Tibial nerve (tissue), 4 donors: Measurements from ENCODE around the gene TNFAIP2. TPM values are rescaled to one million over a fixed set of nuclear protein-coding genes. Genes with fewer than 3 reads are reported as not detected.
"Not testable (repeated sequence)": the region's sequence is repeated elsewhere in the genome, so short reads cannot be mapped to it uniquely, and the experiment has no call there.

Experiments
- DNase-seq, 2 donors: peaks; one replicate each; pipeline ENCODE4 v3.0.0-alpha.2; 2019; ENCODE audit warnings: low spot score in 2 of 2
- H3K27ac ChIP-seq, 4 donors: fragments of 200-600 bp; sonication (generic) in 3 of 4; one replicate each; pipeline ENCODE4 v1.5.1; 2017 to 2019; ENCODE audit warnings: mild to moderate bottlenecking in 1 of 4
- H3K27me3 ChIP-seq, 2 donors: fragments of 200-600 bp; sonication (generic) in 1 of 2; one replicate each; pipeline versions ENCODE4 v1.5.1 to v1.6.0; 2017 to 2019
- H3K36me3 ChIP-seq, 3 donors: fragments of 200-600 bp; sonication (generic); one replicate each; pipeline ENCODE4 v1.5.1; 2018 to 2019
- H3K4me1 ChIP-seq, 4 donors: fragments of 200-600 bp; sonication (generic) in 3 of 4; one replicate each; pipeline ENCODE4 v1.5.1; 2017 to 2019
- H3K4me3 ChIP-seq, 4 donors: fragments of 200-600 bp; sonication (generic) in 3 of 4; one replicate each; pipeline ENCODE4 v1.5.1; 2017 to 2019; ENCODE audit warnings: mild to moderate bottlenecking in 1 of 4, moderate library complexity in 1 of 4
- H3K9me3 ChIP-seq, 4 donors: fragments of 200-600 bp; sonication (generic) in 3 of 4; one replicate each; pipeline ENCODE4 v1.5.1; 2017 to 2019
- CTCF ChIP-seq, 5 experiments: fragments of 200-600 bp in 3 of 5; fragments of 450-650 bp in 2 of 5; sonication (generic) in 3 of 5; IDR thresholded peaks; one replicate each; pipeline ENCODE4 v1.5.1; 2016 to 2019; ENCODE audit warnings: antibody characterized with exemption in 5 of 5, mild to moderate bottlenecking in 3 of 5, moderate library complexity in 2 of 5
- EP300 ChIP-seq, 2 donors: sonication (generic); formaldehyde crosslinking; IDR thresholded peaks; one replicate each; pipeline ENCODE4 v1.6.1; 2017; ENCODE audit warnings: antibody characterized with exemption in 2 of 2, mild to moderate bottlenecking in 1 of 2
- POLR2A ChIP-seq, 2 donors: fragments of 450-650 bp; IDR thresholded peaks; one replicate each; pipeline ENCODE4 v1.6.1; 2017; ENCODE audit warnings: antibody characterized with exemption in 2 of 2, mild to moderate bottlenecking in 2 of 2, moderate library complexity in 2 of 2
- WGBS, 2 donors: methylation state at CpG; one replicate each; pipeline ENCODE4 v1.1.5; 2018; 5-methylcytosine and 5-hydroxymethylcytosine counted together
- total RNA-seq, 4 donors: library from RNA; depleted of rRNA; stranded (reverse); fragments of >200 nt; gene quantifications; one replicate each; pipeline ENCODE4 v1.1.0, GENCODE V29; 2016

The TNFAIP2 gene
- total RNA-seq, 4 donors from 2014 or later: 42.9 to 49.4 (median 47.8) TPM

- TF ChIP-seq EP300 (IDR thresholded peaks at IDR 0.05) (no peak), POLR2A (IDR thresholded peaks at IDR 0.05) (no peak)
- WGBS, 2 donors: 78 to 86% methylated on average over 6 of the region's 6 CpGs
- peaks cover 0 to 40% (median 8%) of the 10 kb centered on the region in 4 donors for H3K9me3 ChIP-seq
Observed at GRCh38 chr14:103169954-103170353, 46.7 kb downstream of the TNFAIP2 start.

GRCh38 chr14:103171206-103171605 lies 47.9 kb downstream of the TNFAIP2 start:
- H3K27ac ChIP-seq, H3K4me3 ChIP-seq, DNase-seq, H3K27me3 ChIP-seq, H3K36me3 ChIP-seq, H3K4me1 ChIP-seq: not testable (repeated sequence)
- 48 to 58% methylated on average over 2 of the region's 2 CpGs for WGBS, 2 donors
- peaks cover 0 to 50% (median 8%) of the 10 kb centered on the region in 4 donors for H3K9me3 ChIP-seq

More at GRCh38 chr14:103169954-103170353, 46.7 kb downstream of the TNFAIP2 start:
- no peak overlapping the region for H3K27ac ChIP-seq
- no peak overlapping the region for H3K4me3 ChIP-seq
- peaks cover 0 to 5% (median 0%) of the 10 kb centered on the region in 4 donors for H3K4me1 ChIP-seq
- H3K36me3 ChIP-seq: no peaks in the 10 kb centered on the region
- H3K27me3 ChIP-seq: no peaks in the 10 kb centered on the region
- DNase-seq: no peak

GRCh38 chr14:103172921-103173320 lies 49.7 kb downstream of the TNFAIP2 start:
- Histone ChIP-seq H3K9me3 (peaks cover 0 to 48% (median 8%) of the 10 kb centered on the region in 4 donors), H3K36me3 (no peaks in the 10 kb centered on the region), H3K27me3 (no peaks in the 10 kb centered on the region), H3K4me3 (no peak overlapping the region), H3K4me1 (peaks cover 0 to 5% (median 0%) of the 10 kb centered on the region in 4 donors), H3K27ac (no peak overlapping the region)
- TF ChIP-seq POLR2A (IDR thresholded peaks at IDR 0.05): no peak
- no peak for TF ChIP-seq CTCF (IDR thresholded peaks at IDR 0.05)
- TF ChIP-seq EP300 (IDR thresholded peaks at IDR 0.05): no peak
- no peak for DNase-seq
- 80 to 81% methylated on average over 5 of the region's 5 CpGs for WGBS, 2 donors

GRCh38 chr14:103173887-103174286 lies 50.6 kb downstream of the TNFAIP2 start:
- H3K36me3 ChIP-seq, H3K27me3 ChIP-seq, H3K4me3 ChIP-seq, H3K4me1 ChIP-seq, H3K27ac ChIP-seq, DNase-seq: not testable (repeated sequence)
- peaks cover 0 to 39% (median 5%) of the 10 kb centered on the region in 4 donors for H3K9me3 ChIP-seq
- WGBS, 2 donors: 47 to 52% methylated on average over 2 of the region's 2 CpGs

- DNase-seq, H3K27me3 ChIP-seq, H3K27ac ChIP-seq, H3K36me3 ChIP-seq, H3K4me1 ChIP-seq, H3K4me3 ChIP-seq: not testable (repeated sequence)
- peaks cover 0 to 22% (median 2%) of the 10 kb centered on the region in 4 donors for H3K9me3 ChIP-seq
- WGBS, 2 donors: 75 to 78% methylated on average over 4 of the region's 4 CpGs
Observed at GRCh38 chr14:103176176-103176575, 52.9 kb downstream of the TNFAIP2 start.

GRCh38 chr14:103177376-103177775 lies 54.1 kb downstream of the TNFAIP2 start:
- 72 to 89% methylated on average over 5 to 7 of the region's 7 CpGs for WGBS, 2 donors

GRCh38 chr14:103178521-103178920 lies 55.3 kb downstream of the TNFAIP2 start:
- H3K27me3 ChIP-seq: peaks cover 0 to 3% of the 10 kb centered on the region in 2 donors
- WGBS, 2 donors: 72 to 81% methylated on average over 6 of the region's 6 CpGs
- DNase-seq: no peak
- no peak for TF ChIP-seq EP300 (IDR thresholded peaks at IDR 0.05)
- TF ChIP-seq POLR2A (IDR thresholded peaks at IDR 0.05): no peak
- TF ChIP-seq CTCF (IDR thresholded peaks at IDR 0.05): no peak
- H3K4me3 ChIP-seq: no peak overlapping the region
- no peaks in the 10 kb centered on the region for H3K4me1 ChIP-seq
- no peak overlapping the region for H3K27ac ChIP-seq
- no peaks in the 10 kb centered on the region for H3K36me3 ChIP-seq
- peaks cover 0 to 22% (median 2%) of the 10 kb centered on the region in 4 donors for H3K9me3 ChIP-seq

More at GRCh38 chr14:103177376-103177775, 54.1 kb downstream of the TNFAIP2 start:
- H3K9me3 ChIP-seq: peaks cover 0 to 22% (median 2%) of the 10 kb centered on the region in 4 donors
- no peak overlapping the region for H3K4me3 ChIP-seq
- H3K27ac ChIP-seq: no peak overlapping the region
- no peak for DNase-seq
- no peaks in the 10 kb centered on the region for H3K4me1 ChIP-seq
- H3K27me3 ChIP-seq: no peaks in the 10 kb centered on the region
- TF ChIP-seq EP300 (IDR thresholded peaks at IDR 0.05) (no peak), CTCF (IDR thresholded peaks at IDR 0.05) (no peak), POLR2A (IDR thresholded peaks at IDR 0.05) (no peak)
- no peaks in the 10 kb centered on the region for H3K36me3 ChIP-seq
